ENCODE results near the gene NXNL1.
"Not testable (repeated sequence)": the region's sequence is repeated elsewhere in the genome, so short reads cannot be mapped to it uniquely, and the experiment has no call there.

Gene NXNL1

DNA sequence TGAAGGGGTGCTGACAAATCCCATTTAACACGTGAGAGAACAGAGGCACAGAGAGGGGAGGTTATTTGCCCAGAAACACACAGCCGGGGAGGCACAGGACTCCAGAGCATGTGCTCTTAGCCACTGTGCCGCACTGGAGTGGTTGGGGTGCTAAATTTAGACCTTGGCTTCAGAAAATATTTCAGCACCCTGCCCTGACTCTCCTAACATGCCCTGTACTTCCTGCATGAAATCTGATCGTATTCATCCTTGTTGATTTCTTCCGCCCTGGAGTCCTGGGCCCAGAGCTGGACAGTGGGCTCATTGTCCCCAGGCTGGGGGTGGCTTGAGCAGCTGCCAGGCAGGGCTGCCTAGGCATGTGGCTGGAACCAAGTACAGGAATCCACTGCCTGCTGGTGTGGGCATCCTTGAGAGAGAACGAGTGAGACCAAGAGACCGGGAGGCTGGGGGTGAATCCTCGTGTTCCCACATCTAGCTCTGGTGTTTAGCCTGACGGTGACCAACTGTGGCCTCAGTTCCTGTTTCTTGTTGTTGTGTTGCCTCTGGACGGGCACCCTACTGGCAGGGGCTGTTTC lies 14.9 kb upstream of the NXNL1 start:
- peaks cover 20% of the 10 kb centered on the region for H3K4me1 Mint-ChIP-seq
- no peak overlapping the region for H3K27ac Mint-ChIP-seq
- peaks cover 14% of the 10 kb centered on the region for H3K27me3 Mint-ChIP-seq
- no peak overlapping the region for H3K4me3 Mint-ChIP-seq
- CTCF ChIA-PET: no interaction called here
- DNase-seq: no peak
- no peaks in the 10 kb centered on the region for H3K36me3 Mint-ChIP-seq
- no peaks in the 10 kb centered on the region for H3K9me3 Mint-ChIP-seq

DNA sequence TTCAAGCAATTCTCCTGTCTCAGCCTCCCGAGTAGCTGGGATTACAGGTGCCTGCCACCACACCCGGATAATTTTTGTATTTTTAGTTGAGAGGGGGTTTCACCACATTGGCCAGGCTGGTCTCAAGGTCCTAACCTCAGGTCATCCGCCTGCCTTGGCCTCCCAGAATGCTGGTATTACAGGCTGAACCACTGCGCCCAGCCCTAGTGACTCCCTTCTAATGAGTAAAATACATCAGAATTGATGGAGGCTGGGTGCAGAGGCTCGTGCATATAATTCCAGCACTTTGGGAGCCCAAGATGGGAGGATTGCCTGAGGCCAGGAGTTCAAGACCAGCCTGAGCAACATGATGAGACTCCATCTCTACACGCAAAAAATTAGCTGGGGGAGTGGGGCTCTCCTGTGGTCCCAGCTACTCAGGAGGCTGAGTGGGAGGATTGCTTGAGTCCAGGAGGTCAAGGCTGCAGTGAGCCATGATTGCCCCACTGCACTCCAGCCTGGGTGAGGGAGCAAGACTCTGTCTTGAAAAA lies 14.3 kb upstream of the NXNL1 start:
- not testable (repeated sequence) for H3K27ac Mint-ChIP-seq, H3K36me3 Mint-ChIP-seq, H3K9me3 Mint-ChIP-seq, H3K4me3 Mint-ChIP-seq, DNase-seq
- CTCF ChIA-PET: interaction anchor here (1.9 kb wide), 1 partner anchor 21 kb away, joined by 15 read pairs; no protein-coding TSS in a partner anchor
- Mint-ChIP-seq H3K27me3 (peaks cover 17% of the 10 kb centered on the region), H3K4me1 (peaks cover 22% of the 10 kb centered on the region)

DNA sequence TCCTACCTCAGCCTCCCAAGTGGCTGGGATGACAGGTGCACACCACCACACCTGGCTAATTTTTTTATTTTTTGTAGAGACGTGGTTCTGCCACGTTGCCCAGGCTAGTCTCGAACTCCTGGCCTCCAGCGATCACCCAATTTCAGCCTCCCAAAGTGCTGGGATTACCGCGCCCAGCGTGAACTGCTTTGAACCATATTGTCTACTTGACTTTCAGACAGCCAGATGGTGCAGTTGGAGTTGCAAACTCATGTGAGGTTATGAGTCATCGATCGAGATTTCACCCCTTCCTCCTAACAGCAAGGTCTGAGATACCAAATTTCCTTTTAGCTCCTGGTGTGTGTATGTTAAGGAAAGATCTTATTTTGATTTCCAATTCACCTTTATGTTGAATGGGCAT lies 12.3 kb upstream of the NXNL1 start:
- Mint-ChIP-seq H3K4me1 (peaks cover 37% of the 10 kb centered on the region), H3K27ac (no peak overlapping the region), H3K4me3 (no peak overlapping the region), H3K9me3 (no peaks in the 10 kb centered on the region), H3K27me3 (peaks cover 32% of the 10 kb centered on the region), H3K36me3 (no peaks in the 10 kb centered on the region)
- DNase-seq: peak; percentile 41
- CTCF ChIA-PET: interaction anchor here (0.7 to 1.9 kb wide), 7 partner anchors 8 to 102 kb away, joined by 3 to 15 read pairs (median 3); no protein-coding TSS in a partner anchor

GRCh38 chr19:17471410-17472125 lies 10.8 kb upstream of the NXNL1 start:
- no peak overlapping the region for H3K27ac Mint-ChIP-seq
- CTCF ChIA-PET: interaction anchor here (1.1 to 2.9 kb wide), 3 partner anchors 25 to 102 kb away, joined by 3 to 11 read pairs (median 3); no protein-coding TSS in a partner anchor
- H3K9me3 Mint-ChIP-seq: no peaks in the 10 kb centered on the region
- H3K4me3 Mint-ChIP-seq: peak overlapping the region; percentile 82
- peaks cover 47% of the 10 kb centered on the region for H3K27me3 Mint-ChIP-seq
- H3K4me1 Mint-ChIP-seq: peaks cover 41% of the 10 kb centered on the region
- no peaks in the 10 kb centered on the region for H3K36me3 Mint-ChIP-seq
- DNase-seq: no peak

DNA sequence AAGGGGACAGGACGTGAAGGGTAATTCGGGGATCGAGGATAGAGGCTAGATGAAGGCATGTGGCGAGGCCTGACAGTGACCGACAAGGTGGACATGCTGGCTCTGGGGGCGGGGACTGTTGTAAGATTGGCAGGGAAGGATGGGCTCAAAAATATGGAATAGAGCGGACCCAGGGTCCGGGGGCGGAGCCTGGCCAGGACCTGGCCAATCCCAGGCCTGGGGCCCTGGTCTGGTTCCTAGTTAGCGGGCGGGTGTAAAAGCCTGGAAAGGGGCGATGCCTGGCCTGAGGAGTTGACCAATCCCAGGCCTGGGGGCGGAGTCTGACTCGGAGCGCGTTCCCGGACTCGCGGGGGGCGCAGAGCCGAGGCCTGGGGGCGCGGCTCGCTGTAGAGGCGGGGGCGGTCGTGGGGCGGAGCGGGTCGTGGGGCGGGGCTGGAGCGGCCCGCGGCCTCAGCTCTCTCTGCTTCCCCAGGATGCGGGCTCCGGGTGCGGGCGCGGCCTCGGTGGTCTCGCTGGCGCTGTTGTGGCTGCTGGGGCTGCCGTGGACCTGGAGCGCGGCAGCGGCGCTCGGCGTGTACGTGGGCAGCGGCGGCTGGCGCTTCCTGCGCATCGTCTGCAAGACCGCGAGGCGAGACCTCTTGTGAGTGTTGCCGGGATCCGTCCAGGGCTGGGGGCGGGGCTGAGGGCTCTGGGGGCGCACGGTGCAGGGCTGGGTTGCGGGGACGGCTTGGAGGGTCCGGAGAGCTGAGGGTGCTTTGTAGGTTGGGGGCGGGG lies 9.5 kb upstream of the NXNL1 start, which contains the start of gene SLC27A1:
SLC27A1 (plus strand) TSS at position 457 of the 774 bp plus-strand sequence; CDS start at position 474, 17 bp downstream.
- peak within 1 kb of the TSS; percentile 82 for H3K4me3 Mint-ChIP-seq
- H3K36me3 Mint-ChIP-seq: no peaks in the 10 kb centered on the region
- H3K4me1 Mint-ChIP-seq: peaks cover 46% of the 10 kb centered on the region
- H3K9me3 Mint-ChIP-seq: no peaks in the 10 kb centered on the region
- H3K27me3 Mint-ChIP-seq: peaks cover 58% of the 10 kb centered on the region
- peak within 1 kb of the TSS; percentile 72 for H3K27ac Mint-ChIP-seq
- peak; percentile 94 for DNase-seq
- CTCF ChIA-PET: interaction anchor here (2.9 kb wide), 1 partner anchor 26 kb away, joined by 11 read pairs; no protein-coding TSS in a partner anchor

GRCh38 chr19:17469481-17470067 lies 8.8 kb upstream of the NXNL1 start:
- H3K27me3 Mint-ChIP-seq: peaks cover 64% of the 10 kb centered on the region
- H3K9me3 Mint-ChIP-seq: no peaks in the 10 kb centered on the region
- CTCF ChIA-PET: no interaction called here
- peak overlapping the region; percentile 82 for H3K4me3 Mint-ChIP-seq
- H3K27ac Mint-ChIP-seq: peak overlapping the region; percentile 72
- H3K36me3 Mint-ChIP-seq: no peaks in the 10 kb centered on the region
- H3K4me1 Mint-ChIP-seq: peaks cover 46% of the 10 kb centered on the region
- DNase-seq: peak; percentile 97

DNA sequence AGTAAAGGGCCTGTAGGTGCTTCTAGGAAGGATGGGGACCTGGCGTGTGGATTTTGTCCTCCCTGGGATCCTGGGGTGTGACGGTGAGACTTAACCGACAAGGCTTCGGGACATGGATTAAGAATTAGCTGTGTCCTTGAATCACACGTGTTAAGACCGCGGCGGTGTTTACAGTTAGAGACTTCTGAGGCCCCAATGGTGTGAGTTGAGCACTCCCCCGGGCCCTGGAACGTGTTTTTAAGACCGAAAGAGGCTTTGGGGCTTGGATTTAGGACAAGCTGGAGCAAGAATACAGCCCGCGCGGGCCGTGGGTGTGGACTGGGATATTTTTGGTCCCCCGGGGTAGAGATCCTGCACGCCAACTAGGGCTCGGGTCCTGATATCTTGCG lies 8.4 kb upstream of the NXNL1 start:
- peak overlapping the region; percentile 38 for H3K27ac Mint-ChIP-seq
- CTCF ChIA-PET: no interaction called here
- peaks cover 46% of the 10 kb centered on the region for H3K4me1 Mint-ChIP-seq
- H3K9me3 Mint-ChIP-seq: no peaks in the 10 kb centered on the region
- peak overlapping the region; percentile 82 for H3K4me3 Mint-ChIP-seq
- peaks cover 69% of the 10 kb centered on the region for H3K27me3 Mint-ChIP-seq
- no peak for DNase-seq
- H3K36me3 Mint-ChIP-seq: no peaks in the 10 kb centered on the region

GRCh38 chr19:17468302-17469091 lies 7.8 kb upstream of the NXNL1 start:
- no peak for DNase-seq
- Mint-ChIP-seq H3K27me3 (peaks cover 74% of the 10 kb centered on the region), H3K4me3 (peak overlapping the region; percentile 82), H3K9me3 (no peaks in the 10 kb centered on the region), H3K4me1 (peaks cover 44% of the 10 kb centered on the region), H3K36me3 (no peaks in the 10 kb centered on the region), H3K27ac (no peak overlapping the region)
- CTCF ChIA-PET: no interaction called here

DNA sequence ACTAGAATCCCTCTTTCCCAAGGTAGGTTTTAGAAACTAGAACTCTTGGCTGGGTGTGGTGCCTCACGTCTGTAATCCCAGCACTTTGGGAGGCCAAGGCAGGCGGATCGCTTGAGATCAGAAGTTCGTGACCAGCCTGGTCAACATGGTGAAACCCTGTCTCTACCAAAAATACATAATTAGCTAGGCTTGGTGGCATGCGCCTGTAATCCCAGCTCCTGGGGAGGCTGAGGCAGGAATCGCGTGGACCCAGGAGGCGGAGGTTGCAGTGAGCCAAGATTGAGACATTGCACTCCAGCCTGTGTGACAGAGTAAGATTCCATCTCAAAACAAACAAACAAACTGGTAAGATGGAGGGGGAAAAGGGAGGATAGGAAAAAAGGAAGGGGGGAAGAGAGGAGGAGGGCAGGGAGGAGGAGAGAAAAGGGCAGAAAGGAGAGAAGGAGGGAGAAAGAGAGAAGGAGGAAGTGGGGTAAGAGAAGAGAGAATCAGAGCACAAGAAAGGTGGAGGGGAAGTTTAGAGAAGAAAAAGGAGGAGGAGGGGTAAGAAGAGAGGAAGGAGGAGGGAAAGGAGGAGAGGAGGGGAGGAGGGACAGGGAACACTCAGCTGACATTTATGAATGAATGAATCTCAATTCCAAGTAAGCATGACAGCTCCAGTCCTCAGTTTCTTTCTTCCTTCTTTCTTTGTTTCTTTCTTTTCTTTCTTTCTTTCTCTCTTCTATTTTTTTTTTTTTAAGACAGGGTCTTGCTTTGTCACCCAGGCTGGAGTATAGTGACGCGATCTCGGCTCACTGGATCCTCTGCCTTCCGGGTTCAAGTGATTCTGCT lies 7.0 kb upstream of the NXNL1 start:
- Mint-ChIP-seq H3K27me3 (peaks cover 78% of the 10 kb centered on the region), H3K9me3 (no peaks in the 10 kb centered on the region), H3K4me1 (peaks cover 37% of the 10 kb centered on the region), H3K36me3 (no peaks in the 10 kb centered on the region), H3K27ac (peak overlapping the region; percentile 1), H3K4me3 (no peak overlapping the region)
- CTCF ChIA-PET: interaction anchor here (0.6 to 3.7 kb wide), 5 partner anchors 10 to 74 kb away, joined by 3 to 19 read pairs (median 3); partner anchors contain the start of gene BST2
- DNase-seq: no peak

GRCh38 chr19:17466487-17466850 lies 5.7 kb upstream of the NXNL1 start:
- no peak overlapping the region for H3K4me3 Mint-ChIP-seq
- peaks cover 33% of the 10 kb centered on the region for H3K4me1 Mint-ChIP-seq
- no peaks in the 10 kb centered on the region for H3K9me3 Mint-ChIP-seq
- H3K27ac Mint-ChIP-seq: no peak overlapping the region
- no peak for DNase-seq
- H3K27me3 Mint-ChIP-seq: peaks cover 76% of the 10 kb centered on the region
- no peaks in the 10 kb centered on the region for H3K36me3 Mint-ChIP-seq
- CTCF ChIA-PET: interaction anchor here (1.0 to 3.7 kb wide), 13 partner anchors 12 to 206 kb away, joined by 3 to 19 read pairs (median 5); partner anchors contain the start of gene BST2

- no peak for DNase-seq
- H3K9me3 Mint-ChIP-seq: no peaks in the 10 kb centered on the region
- no peaks in the 10 kb centered on the region for H3K36me3 Mint-ChIP-seq
- no peak overlapping the region for H3K4me3 Mint-ChIP-seq
- no peak overlapping the region for H3K27ac Mint-ChIP-seq
- peaks cover 84% of the 10 kb centered on the region for H3K27me3 Mint-ChIP-seq
- H3K4me1 Mint-ChIP-seq: peaks cover 2% of the 10 kb centered on the region
- CTCF ChIA-PET: interaction anchor here (1.0 kb wide), 1 partner anchor 38 kb away, joined by 3 read pairs; no protein-coding TSS in a partner anchor
These were observed 1.8 kb downstream of the NXNL1 start for GRCh38 chr19:17458970-17459369.

DNA sequence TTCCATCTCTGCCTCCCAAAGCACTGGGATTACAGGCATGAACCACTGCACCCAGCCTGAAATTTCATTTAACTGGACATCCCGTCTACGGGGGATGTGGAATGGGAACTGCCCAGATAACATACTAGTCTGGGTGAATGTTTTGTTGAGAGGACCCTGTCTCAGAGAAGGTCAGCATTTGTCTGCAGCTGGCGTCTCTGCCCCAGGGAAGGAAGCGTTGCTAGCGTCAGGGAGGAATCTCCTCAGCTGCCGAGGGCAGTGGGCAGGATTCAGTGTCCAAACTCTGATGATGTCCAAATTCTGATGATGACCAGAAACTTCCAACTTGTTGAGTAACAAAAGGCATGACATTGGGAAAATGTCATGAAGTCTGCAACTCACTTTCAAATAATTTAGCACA lies 3.1 kb downstream of the NXNL1 start:
- CTCF ChIA-PET: no interaction called here
- Mint-ChIP-seq H3K4me1 (peaks cover 6% of the 10 kb centered on the region), H3K27me3 (peaks cover 84% of the 10 kb centered on the region), H3K4me3 (no peak overlapping the region), H3K9me3 (no peaks in the 10 kb centered on the region), H3K27ac (no peak overlapping the region), H3K36me3 (no peaks in the 10 kb centered on the region)
- no peak for DNase-seq
